ENCODE measurements around the gene IFI27L1.

Gene IFI27L1

GRCh38 chr14:94098326-94098992, 17.3 kb downstream of the IFI27L1 start:
- peak; percentile 23 for DNase-seq (ENCODE audit: low read depth)
- TF ChIP-seq CTCF (conservative IDR thresholded peaks at IDR 0.05; ENCODE audit: low read depth, low read length), result no peak

GRCh38 chr14:94099006-94099405, 17.9 kb downstream of the IFI27L1 start:
- H3K4me3 ChIP-seq (ENCODE audit: low read depth, low read length), result no peak overlapping the region
- TF ChIP-seq CTCF (conservative IDR thresholded peaks at IDR 0.05; ENCODE audit: low read depth, low read length), result no peak
- DNase-seq (ENCODE audit: low read depth), result no peak

More at GRCh38 chr14:94098326-94098992, 17.3 kb downstream of the IFI27L1 start:
- H3K4me3 ChIP-seq (ENCODE audit: low read depth, low read length), result no peak overlapping the region

- no peak overlapping the region for H3K4me3 ChIP-seq (ENCODE audit: low read depth, low read length)
- DNase-seq (ENCODE audit: low read depth), result peak; percentile 71
- no peak for TF ChIP-seq CTCF (conservative IDR thresholded peaks at IDR 0.05; ENCODE audit: low read depth, low read length)
Observed at GRCh38 chr14:94100847-94101246, 19.7 kb downstream of the IFI27L1 start.

GRCh38 chr14:94101748-94102147, 20.6 kb downstream of the IFI27L1 start:
- TF ChIP-seq CTCF (conservative IDR thresholded peaks at IDR 0.05; ENCODE audit: low read depth, low read length), result no peak
- DNase-seq (ENCODE audit: low read depth), result no peak
- H3K4me3 ChIP-seq (ENCODE audit: low read depth, low read length), result no peak overlapping the region

- no peak for DNase-seq (ENCODE audit: low read depth)
- TF ChIP-seq CTCF (conservative IDR thresholded peaks at IDR 0.05; ENCODE audit: low read depth, low read length), result no peak
- H3K4me3 ChIP-seq (ENCODE audit: low read depth, low read length), result no peak overlapping the region
Observed at GRCh38 chr14:94102768-94103482, 21.8 kb downstream of the IFI27L1 start.

GRCh38 chr14:94103554-94104150, 22.5 kb downstream of the IFI27L1 start:
- H3K4me3 ChIP-seq (ENCODE audit: low read depth, low read length), result no peak overlapping the region
- DNase-seq (ENCODE audit: low read depth), result peak; percentile 18
- TF ChIP-seq CTCF (conservative IDR thresholded peaks at IDR 0.05; ENCODE audit: low read depth, low read length), result no peak
